ENCODE measurements around the gene TPSAB1.
"Not testable (repeated sequence)": the region's sequence is repeated elsewhere in the genome, so short reads cannot be mapped to it uniquely, and the experiment has no call there.

DNA sequence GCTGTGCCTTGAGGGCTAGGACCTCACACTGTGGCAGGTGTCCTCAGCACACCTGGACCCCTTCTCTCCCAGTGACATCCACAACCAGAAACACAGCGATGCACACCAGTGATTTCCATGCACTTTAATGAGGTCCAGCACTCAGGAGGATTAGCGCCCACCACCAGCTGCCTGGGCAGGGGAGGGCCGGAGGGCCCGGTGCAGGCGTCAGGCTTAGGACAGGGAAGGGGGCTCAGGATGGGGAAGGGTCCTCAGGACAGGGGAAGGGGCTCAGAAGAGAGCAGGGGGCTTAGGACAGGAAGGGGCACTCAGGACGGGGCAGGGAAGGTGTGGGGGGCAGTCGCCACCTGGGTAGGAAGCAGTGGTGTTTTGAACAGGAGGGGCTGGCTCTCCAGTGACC is 12.3 kb upstream of the TPSAB1 start:
- TF ChIP-seq, protein P1, sequence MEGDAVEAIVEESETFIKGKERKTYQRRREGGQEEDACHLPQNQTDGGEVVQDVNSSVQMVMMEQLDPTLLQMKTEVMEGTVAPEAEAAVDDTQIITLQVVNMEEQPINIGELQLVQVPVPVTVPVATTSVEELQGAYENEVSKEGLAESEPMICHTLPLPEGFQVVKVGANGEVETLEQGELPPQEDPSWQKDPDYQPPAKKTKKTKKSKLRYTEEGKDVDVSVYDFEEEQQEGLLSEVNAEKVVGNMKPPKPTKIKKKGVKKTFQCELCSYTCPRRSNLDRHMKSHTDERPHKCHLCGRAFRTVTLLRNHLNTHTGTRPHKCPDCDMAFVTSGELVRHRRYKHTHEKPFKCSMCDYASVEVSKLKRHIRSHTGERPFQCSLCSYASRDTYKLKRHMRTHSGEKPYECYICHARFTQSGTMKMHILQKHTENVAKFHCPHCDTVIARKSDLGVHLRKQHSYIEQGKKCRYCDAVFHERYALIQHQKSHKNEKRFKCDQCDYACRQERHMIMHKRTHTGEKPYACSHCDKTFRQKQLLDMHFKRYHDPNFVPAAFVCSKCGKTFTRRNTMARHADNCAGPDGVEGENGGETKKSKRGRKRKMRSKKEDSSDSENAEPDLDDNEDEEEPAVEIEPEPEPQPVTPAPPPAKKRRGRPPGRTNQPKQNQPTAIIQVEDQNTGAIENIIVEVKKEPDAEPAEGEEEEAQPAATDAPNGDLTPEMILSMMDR (IDR thresholded peaks at IDR 0.05; ENCODE audit: borderline replicate concordance, extremely low read depth, low read length, poor library complexity, severe bottlenecking): not testable (repeated sequence)
- not testable (repeated sequence) for TF ChIP-seq EZH2 (IDR thresholded peaks at IDR 0.05; ENCODE audit: borderline replicate concordance, low read depth, low read length, severe bottlenecking)
